Activated naive CD4-positive, alpha-beta T cell treated with anti-CD3 and anti-CD28 coated beads, Interleukin-2, amount 10 ng/mL, durations not matched to agents 7 days and 5 days (primary cell): ENCODE measurements around the gene RAD9A.

Experiments
- CTCF ChIA-PET: fragments of 350-600 bp; sonication (Branson Sonifier 250); formaldehyde crosslinking; loops from one replicate; lab custom pipeline; 2021; ENCODE audit warnings: antibody characterized with exemption; lab: Charles Lee
- DNase-seq: peaks from one replicate; pipeline ENCODE4 v3.0.0-alpha.2; 2020
- H3K27ac Mint-ChIP-seq: one replicate; pipeline ENCODE4 v1.8.0; 2021; ENCODE audit warnings: mild to moderate bottlenecking, moderate library complexity, mixed read lengths
- H3K27me3 Mint-ChIP-seq: one replicate; pipeline ENCODE4 v1.8.0; 2021; ENCODE audit warnings: mild to moderate bottlenecking, mixed read lengths
- H3K36me3 Mint-ChIP-seq: one replicate; pipeline ENCODE4 v1.8.0; 2021; ENCODE audit warnings: mixed read lengths
- H3K4me1 Mint-ChIP-seq: one replicate; pipeline ENCODE4 v1.8.0; 2021; ENCODE audit warnings: mixed read lengths
- H3K4me3 Mint-ChIP-seq: one replicate; pipeline ENCODE4 v1.8.0; 2021; ENCODE audit warnings: mild to moderate bottlenecking, moderate library complexity, mixed read lengths
- H3K9me3 Mint-ChIP-seq: one replicate; pipeline ENCODE4 v1.8.0; 2021; ENCODE audit warnings: mixed read lengths

Gene RAD9A

DNA sequence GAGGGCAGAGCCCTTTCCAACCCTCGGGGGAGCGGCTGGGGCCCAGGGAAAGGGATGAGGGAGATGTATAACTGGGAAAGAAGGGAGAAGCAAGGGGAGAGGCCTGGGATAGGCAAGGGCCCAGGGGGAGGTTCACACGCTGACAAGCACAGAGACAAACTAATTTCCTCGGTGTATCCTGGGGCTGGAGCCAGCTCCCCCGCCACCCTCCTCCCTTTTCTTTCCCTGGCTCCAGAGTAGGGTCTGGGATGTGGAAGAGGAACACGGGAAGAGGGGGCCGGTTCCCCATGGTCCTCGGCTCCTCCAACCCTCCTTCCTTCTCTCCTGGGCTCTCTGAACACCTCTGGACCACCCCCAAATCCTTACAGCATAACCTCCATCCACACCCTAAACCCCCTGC, 25.2 kb upstream of the RAD9A start:
- no peak for DNase-seq
- no peaks in the 10 kb centered on the region for H3K9me3 Mint-ChIP-seq
- peaks cover 31% of the 10 kb centered on the region for H3K4me1 Mint-ChIP-seq
- H3K36me3 Mint-ChIP-seq, result no peaks in the 10 kb centered on the region
- peaks cover 88% of the 10 kb centered on the region for H3K27me3 Mint-ChIP-seq
- H3K27ac Mint-ChIP-seq, result no peak overlapping the region
- CTCF ChIA-PET, result interaction anchor here (1.0 to 2.7 kb wide), 3 partner anchors 9 to 16 kb away, joined by 4 to 8 read pairs (median 5); no protein-coding TSS in a partner anchor
- H3K4me3 Mint-ChIP-seq, result no peak overlapping the region

DNA sequence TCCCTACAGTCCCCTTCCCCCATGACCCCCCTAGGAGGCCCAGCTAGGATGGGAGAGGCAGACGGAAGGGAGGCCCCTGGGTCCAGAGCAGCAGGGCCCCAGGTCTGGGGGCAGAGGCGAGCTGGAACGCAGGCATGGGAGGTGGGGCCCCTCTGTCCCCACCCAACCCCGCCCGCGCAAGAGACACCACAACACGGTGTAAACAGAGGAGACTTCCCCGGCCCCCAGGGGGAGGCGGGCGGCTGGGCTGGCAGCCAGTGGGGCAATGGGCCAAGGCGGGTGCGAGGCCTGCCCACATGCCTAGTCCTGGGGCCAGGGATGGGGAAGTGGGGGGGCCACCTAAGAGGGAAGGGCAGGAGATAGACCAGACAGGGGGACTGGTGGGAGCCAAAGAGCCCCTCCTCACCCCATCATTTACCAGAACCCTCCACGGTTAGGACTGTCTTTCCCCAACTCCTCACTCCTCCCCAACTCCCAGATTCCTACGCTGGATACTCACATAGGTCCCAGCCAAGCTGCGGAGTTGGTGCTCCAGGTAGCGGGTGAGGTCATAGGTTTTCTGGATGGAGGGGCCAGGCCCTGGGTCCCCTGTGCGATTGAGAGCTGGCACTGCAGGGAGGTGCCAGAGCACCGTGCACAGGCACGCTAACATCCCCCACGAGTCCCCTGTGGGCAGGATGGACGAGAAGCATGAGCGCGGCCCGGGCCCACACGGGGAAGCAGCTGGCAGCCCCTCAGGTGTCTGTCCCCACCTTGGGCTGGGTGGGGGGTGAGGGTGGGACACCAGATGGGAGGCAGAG, 24.6 kb upstream of the RAD9A start:
- no peak for DNase-seq
- H3K27ac Mint-ChIP-seq, result no peak overlapping the region
- peaks cover 36% of the 10 kb centered on the region for H3K4me1 Mint-ChIP-seq
- peaks cover 94% of the 10 kb centered on the region for H3K27me3 Mint-ChIP-seq
- no peaks in the 10 kb centered on the region for H3K9me3 Mint-ChIP-seq
- no peak overlapping the region for H3K4me3 Mint-ChIP-seq
- H3K36me3 Mint-ChIP-seq, result no peaks in the 10 kb centered on the region
- CTCF ChIA-PET, result interaction anchor here (0.6 to 2.7 kb wide), 5 partner anchors 10 to 281 kb away, joined by 3 to 8 read pairs (median 5); no protein-coding TSS in a partner anchor

DNA sequence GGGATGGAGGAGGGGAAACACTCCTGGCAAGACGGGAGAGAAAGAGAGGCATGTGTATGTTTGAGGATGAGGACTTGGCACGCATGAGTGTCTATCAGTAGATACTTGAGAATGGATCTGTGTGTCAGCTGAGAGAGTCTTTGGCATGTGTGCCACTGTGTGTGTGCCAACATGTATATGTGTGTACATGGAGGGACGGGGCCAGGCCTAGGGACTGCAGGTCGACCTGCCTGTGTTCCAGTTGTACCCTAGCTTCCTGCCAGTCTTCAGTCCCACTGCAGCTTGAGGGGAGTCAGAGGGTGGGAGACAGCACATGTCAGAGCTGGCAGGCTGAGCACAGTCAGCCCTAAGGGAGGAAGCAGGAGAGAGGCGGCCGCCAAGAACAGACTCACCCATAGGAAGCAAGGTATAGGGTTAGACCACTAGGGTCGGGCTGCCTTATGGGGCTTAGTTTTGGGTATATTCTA, 24.0 kb upstream of the RAD9A start:
- H3K4me1 Mint-ChIP-seq, result peaks cover 36% of the 10 kb centered on the region
- H3K36me3 Mint-ChIP-seq, result no peaks in the 10 kb centered on the region
- no peaks in the 10 kb centered on the region for H3K9me3 Mint-ChIP-seq
- CTCF ChIA-PET, result interaction anchor here (0.6 to 1.1 kb wide), 4 partner anchors 15 to 281 kb away, joined by 3 to 5 read pairs (median 4); no protein-coding TSS in a partner anchor
- H3K4me3 Mint-ChIP-seq, result no peak overlapping the region
- no peak overlapping the region for H3K27ac Mint-ChIP-seq
- no peak for DNase-seq
- H3K27me3 Mint-ChIP-seq, result peaks cover 95% of the 10 kb centered on the region

DNA sequence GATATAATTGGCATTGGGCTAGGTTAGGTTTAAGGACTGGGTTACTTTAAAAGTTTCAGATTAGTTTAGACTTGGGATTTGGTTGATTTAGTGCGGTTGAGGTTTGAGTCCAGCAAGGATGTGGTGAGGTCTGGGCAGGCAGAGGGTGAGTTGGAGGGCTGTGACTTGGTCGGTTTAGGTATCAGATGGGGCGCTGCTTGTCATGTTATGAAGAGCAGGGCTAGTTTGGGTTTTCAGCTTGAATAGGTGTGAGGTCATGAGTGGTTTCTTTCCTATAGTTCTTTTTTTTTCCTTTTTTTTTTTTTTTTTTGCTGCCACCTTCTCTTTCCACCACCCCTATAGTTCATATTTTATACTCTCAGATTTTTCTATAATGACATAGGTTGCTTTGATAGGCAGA, 23.2 kb upstream of the RAD9A start:
- Mint-ChIP-seq H3K27me3 (peaks cover 95% of the 10 kb centered on the region), H3K36me3 (no peaks in the 10 kb centered on the region), H3K27ac (no peak overlapping the region), H3K4me1 (peaks cover 37% of the 10 kb centered on the region), H3K9me3 (no peaks in the 10 kb centered on the region), H3K4me3 (no peak overlapping the region)
- DNase-seq, result no peak
- CTCF ChIA-PET, result interaction anchor here (1.1 to 24.9 kb wide), 3 partner anchors 14 to 122 kb away, joined by 3 to 564 read pairs (median 46); partner anchors contain the start of gene POLD4

DNA sequence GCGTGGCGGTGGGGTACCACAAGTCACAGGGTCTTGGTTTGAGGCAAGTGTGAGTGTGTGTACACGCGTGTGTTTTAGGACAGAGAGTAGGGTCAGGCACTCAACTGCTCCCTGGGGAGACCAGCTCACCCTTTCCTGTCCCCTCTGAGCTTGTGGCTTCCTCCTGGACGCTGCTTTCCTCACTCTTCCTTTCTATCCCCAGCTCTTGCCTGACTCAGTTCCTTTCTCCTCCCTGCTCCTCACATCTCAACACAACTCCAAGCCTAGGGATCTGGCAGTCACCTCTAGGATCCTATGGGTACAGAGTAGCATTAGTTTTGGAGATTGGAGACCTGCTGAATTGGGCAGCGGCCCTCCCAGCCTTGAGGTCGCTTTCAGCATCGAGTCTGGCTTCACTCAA, 22.5 kb upstream of the RAD9A start:
- H3K27ac Mint-ChIP-seq, result no peak overlapping the region
- DNase-seq, result no peak
- H3K27me3 Mint-ChIP-seq, result peaks cover 98% of the 10 kb centered on the region
- peaks cover 37% of the 10 kb centered on the region for H3K4me1 Mint-ChIP-seq
- CTCF ChIA-PET, result interaction anchor here (1.1 to 24.9 kb wide), 4 partner anchors 14 to 123 kb away, joined by 3 to 564 read pairs (median 34); partner anchors contain the start of gene POLD4
- H3K9me3 Mint-ChIP-seq, result no peaks in the 10 kb centered on the region
- H3K36me3 Mint-ChIP-seq, result no peaks in the 10 kb centered on the region
- no peak overlapping the region for H3K4me3 Mint-ChIP-seq

DNA sequence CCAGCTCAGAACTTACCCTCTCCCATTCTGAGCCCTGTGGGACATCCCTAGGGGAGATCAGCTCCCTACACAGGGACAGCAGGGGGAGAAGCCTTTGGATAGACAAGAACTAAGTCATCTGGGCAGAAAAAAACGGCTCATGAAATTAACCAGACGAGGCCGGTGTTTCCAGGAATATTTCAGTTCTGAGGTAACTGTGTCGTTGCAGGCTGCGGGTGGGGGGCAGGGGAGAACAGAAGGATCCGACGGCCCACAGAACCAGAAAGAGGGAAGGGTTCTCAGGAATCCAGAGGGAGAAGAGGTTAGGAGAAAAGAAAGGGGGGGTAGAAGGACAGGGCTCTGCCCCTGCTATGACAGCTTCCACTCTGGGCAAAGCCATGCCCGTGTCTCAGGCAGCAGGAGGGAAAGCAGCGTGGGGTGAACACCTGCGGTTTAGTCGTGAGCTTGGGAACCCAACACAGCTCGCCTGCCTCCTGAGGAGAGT, 21.9 kb upstream of the RAD9A start:
- Mint-ChIP-seq H3K27ac (no peak overlapping the region), H3K27me3 (peaks cover 100% of the 10 kb centered on the region), H3K9me3 (no peaks in the 10 kb centered on the region), H3K4me3 (no peak overlapping the region), H3K4me1 (peaks cover 37% of the 10 kb centered on the region), H3K36me3 (no peaks in the 10 kb centered on the region)
- DNase-seq, result no peak
- CTCF ChIA-PET, result interaction anchor here (1.0 to 24.9 kb wide), 6 partner anchors 8 to 123 kb away, joined by 3 to 564 read pairs (median 14); partner anchors contain the start of gene POLD4

DNA sequence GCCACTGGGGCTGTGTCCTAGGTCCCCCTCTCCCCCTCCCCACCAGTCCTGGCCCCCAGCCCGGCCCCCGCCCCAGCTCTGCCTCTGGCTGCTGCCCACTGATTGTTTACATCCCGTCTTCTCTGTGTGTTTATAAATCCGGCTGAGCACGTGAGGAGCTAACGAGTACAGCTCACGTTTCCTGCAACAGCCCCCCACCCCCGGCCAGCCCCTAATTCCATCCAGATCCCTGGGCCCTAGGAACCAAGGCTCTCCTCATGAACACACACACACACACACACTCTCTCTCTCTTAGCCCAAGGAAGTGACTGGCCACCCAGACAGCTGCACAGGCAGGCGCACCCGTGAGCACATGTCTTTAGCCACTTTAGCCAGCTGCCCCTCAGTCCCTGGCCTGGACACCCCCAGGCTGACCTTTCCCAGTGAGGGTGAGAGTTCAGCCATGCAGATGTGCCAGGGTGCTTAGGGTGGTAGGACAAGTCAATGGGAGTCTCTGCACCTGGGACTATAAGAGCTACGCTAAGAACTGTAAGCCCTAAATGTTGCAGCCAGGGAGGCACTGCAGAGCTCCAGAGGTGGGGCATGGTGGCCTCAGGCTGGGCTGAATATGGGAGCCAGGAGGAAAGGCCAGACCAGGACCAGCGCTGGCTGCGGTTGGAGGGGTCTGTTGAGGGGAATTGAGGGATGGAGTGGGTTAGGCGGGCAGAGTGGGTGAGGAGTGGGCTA, 21.3 kb upstream of the RAD9A start:
- no peak for DNase-seq
- H3K4me3 Mint-ChIP-seq, result no peak overlapping the region
- H3K9me3 Mint-ChIP-seq, result no peaks in the 10 kb centered on the region
- CTCF ChIA-PET, result interaction anchor here (1.0 to 24.9 kb wide), 7 partner anchors 9 to 112 kb away, joined by 3 to 564 read pairs (median 6); partner anchors contain the start of genes AIP and POLD4
- H3K4me1 Mint-ChIP-seq, result peaks cover 38% of the 10 kb centered on the region
- H3K27ac Mint-ChIP-seq, result no peak overlapping the region
- no peaks in the 10 kb centered on the region for H3K36me3 Mint-ChIP-seq
- peaks cover 100% of the 10 kb centered on the region for H3K27me3 Mint-ChIP-seq

DNA sequence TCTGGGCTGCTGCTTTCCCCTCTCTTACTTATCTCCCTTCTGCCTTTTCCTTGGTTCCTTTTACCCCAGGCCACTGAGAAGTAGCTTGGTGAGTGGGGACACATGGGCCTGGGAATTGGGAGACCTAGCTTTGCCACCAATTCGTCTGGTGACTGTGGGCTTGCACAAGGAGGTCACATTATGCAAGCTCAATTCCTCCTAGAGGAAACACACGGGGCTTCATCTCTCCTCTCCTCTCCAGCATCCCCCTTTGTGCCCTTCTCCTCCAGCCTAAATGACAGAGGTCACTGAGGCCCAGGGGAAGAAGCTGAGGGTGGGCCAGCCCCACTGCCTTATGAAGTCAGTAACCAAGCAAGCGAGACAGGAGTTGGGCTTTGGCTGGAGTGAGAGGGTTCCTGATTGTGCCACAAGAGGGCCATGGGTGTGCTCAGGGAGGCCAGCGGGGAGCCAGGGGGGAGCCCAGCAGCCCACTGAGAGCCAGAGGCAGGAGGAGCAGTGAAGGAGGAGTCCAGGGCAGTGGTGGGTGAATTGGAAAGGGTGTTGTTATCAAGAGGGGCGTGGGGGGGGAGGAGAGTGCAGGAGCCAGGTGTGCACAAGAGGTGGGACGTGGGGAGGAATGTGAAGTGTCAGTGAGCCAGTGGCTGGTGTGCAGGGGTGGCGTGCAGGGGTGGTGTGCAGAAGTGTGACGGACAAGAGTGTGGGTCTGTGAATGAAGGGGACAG, 20.4 kb upstream of the RAD9A start:
- peaks cover 100% of the 10 kb centered on the region for H3K27me3 Mint-ChIP-seq
- H3K27ac Mint-ChIP-seq, result no peak overlapping the region
- peak; percentile 46 for DNase-seq
- H3K9me3 Mint-ChIP-seq, result no peaks in the 10 kb centered on the region
- peaks cover 42% of the 10 kb centered on the region for H3K4me1 Mint-ChIP-seq
- H3K36me3 Mint-ChIP-seq, result no peaks in the 10 kb centered on the region
- peak overlapping the region; percentile 66 for H3K4me3 Mint-ChIP-seq
- CTCF ChIA-PET, result interaction anchor here (1.1 to 24.9 kb wide), 6 partner anchors 10 to 112 kb away, joined by 3 to 564 read pairs (median 14); partner anchors contain the start of genes AIP and POLD4

DNA sequence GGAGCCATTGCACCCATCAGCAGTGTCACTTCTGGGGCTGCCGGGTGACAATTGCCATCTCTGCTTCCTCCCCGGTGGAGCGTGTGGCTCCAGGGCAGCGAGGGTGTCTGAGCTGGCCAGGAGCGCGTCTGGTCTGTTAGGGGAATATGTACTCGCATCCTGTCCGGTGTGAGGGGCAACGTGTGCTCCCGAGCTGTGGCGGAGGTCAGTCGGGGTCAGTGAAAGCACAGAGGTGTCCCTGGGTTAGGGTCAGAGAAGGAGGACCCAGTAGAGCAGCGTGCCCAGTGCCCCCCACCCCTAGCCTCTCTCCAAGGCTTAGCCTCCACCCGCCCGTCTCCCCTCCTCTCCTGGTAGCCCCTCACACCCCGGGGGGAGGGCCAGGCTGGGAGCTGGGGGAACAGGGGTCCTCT, 19.9 kb upstream of the RAD9A start:
- Mint-ChIP-seq H3K4me3 (peak overlapping the region; percentile 66), H3K9me3 (no peaks in the 10 kb centered on the region), H3K36me3 (no peaks in the 10 kb centered on the region), H3K4me1 (peaks cover 42% of the 10 kb centered on the region), H3K27me3 (peaks cover 100% of the 10 kb centered on the region), H3K27ac (no peak overlapping the region)
- DNase-seq, result no peak
- CTCF ChIA-PET, result interaction anchor here (1.4 to 24.9 kb wide), 3 partner anchors 11 to 18 kb away, joined by 4 to 564 read pairs (median 46); partner anchors contain the start of gene POLD4

DNA sequence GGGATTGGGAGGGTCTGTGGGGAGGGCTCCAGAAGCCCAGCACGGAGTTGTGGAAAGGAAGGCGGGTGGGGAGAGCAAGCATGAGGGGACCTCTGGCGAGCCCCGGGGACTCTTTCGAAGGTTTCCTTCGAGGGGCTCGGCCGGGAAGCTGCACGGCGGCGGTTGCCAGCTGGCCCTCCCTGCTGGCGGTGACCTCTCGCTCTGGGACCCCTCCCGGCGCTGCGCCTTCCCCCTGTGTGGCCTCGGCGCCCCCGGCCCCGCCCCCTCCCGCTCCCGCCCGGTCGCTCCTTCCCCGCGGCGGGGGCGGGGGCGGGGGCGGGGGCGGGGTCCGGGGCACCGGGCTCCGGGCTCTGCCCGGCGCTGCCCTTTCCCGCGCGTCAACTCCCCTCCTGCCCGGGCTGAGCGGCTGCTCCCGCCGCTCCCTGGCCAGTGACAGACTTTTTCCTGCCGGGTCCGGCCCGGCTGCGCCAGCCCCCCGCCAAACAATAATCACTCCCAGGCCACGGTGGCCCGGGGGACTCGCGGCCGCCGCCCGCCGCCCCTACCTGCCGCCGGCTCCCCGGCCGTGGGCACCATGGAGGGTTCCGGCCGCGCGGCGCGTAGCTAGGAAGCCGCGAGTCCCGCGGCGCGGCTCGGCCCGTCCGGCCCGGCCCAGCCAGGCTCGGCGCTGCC, 19.3 kb upstream of the RAD9A start:
- no peak overlapping the region for H3K27ac Mint-ChIP-seq
- DNase-seq, result peak; percentile 50
- H3K4me3 Mint-ChIP-seq, result no peak overlapping the region

DNA sequence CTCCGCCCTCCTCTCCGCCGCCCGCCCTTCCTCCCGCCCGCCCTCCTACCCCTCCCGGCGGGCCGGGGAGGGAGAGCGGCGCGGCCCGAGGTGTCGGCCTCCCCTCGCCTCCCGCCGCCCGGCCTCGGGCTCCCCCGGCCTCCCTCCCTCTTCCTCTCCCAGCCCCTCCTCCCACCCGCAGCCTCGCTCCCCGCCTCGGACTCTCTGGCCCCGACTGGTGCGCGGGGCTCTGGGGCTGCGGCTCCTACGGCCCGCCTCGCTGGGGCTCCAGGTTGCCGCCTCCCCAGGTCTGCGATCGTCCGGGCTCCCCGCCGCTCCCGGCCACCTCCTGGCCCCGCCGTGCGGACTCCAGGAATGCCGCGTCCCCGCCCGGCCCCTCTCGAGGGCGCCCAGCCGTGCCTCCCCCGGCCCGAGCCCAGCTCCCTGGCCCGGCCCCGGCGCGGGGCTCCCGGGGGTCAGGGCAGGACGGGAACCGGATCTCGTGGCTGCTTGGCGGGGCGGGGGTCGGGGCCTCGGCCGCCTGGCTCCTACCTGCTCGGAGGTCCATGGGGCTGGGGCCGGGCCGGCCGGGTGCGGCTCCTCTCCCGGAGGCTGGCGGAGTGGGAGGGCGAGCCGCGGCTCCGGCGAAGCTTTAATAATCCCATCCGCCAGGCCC, 18.7 kb upstream of the RAD9A start, which contains the start of gene CLCF1:
Gene CLCF1 (minus strand): TSS at position 606 of the 655 bp plus-strand sequence. CDS start 59 bp downstream, at position 547.
- peaks cover 41% of the 10 kb centered on the region for H3K4me1 Mint-ChIP-seq
- no peaks in the 10 kb centered on the region for H3K36me3 Mint-ChIP-seq
- peak; percentile 49 for DNase-seq
- peaks cover 97% of the 10 kb centered on the region for H3K27me3 Mint-ChIP-seq
- H3K27ac Mint-ChIP-seq, result peak within 1 kb of the TSS; percentile 37
- peak within 1 kb of the TSS; percentile 80 for H3K4me3 Mint-ChIP-seq
- CTCF ChIA-PET, result interaction anchor here (1.4 to 24.9 kb wide), 6 partner anchors 10 to 111 kb away, joined by 3 to 564 read pairs (median 10); partner anchors contain the start of gene POLD4
- H3K9me3 Mint-ChIP-seq, result no peaks in the 10 kb centered on the region

More for the DNA sequence above, 19.3 kb upstream of the RAD9A start:
- Mint-ChIP-seq H3K27me3 (peaks cover 100% of the 10 kb centered on the region), H3K4me1 (peaks cover 42% of the 10 kb centered on the region), H3K36me3 (no peaks in the 10 kb centered on the region), H3K9me3 (no peaks in the 10 kb centered on the region)
- CTCF ChIA-PET, result interaction anchor here (2.0 to 24.9 kb wide), 4 partner anchors 10 to 27 kb away, joined by 7 to 564 read pairs (median 29); partner anchors contain the start of gene POLD4
